ENCODE measurements around the gene COL9A3.

- TF ChIP-seq CTCF (IDR thresholded peaks at IDR 0.05), result peak in 3 of 4 experiments; percentile 52 to 65 (median 60)
- TF ChIP-seq POLR2A (IDR thresholded peaks at IDR 0.05), result no peak
- TF ChIP-seq EP300 (IDR thresholded peaks at IDR 0.05), result no peak
Observed at GRCh38 chr20:62875419-62876361, 58.8 kb downstream of the COL9A3 start.
